Measurements from ENCODE around the gene PKIG. TPM values are rescaled to one million over a fixed set of nuclear protein-coding genes. Genes with fewer than 3 reads are reported as not detected.

PKIG gene
- total RNA-seq, 1 experiment from 2014 or later = 66.3 TPM

GRCh38 chr20:44630297-44630696, 47.9 kb downstream of the PKIG start:
- intact Hi-C loops (cut with micrococcal nuclease; ENCODE audit: unreplicated experiment) = no loop called here
- DNase-seq (ENCODE audit: low read depth, low spot score) = no peak

GRCh38 chr20:44632103-44632752, 49.8 kb downstream of the PKIG start:
- H3K4me1 ChIP-seq (ENCODE audit: control insufficient read depth, insufficient read depth, low read length) = no peaks in the 10 kb centered on the region
- in situ Hi-C loops (cut with HindIII; ENCODE audit: low pct_unique_long_range_greater_than_20kb, low sequenced_read_pairs) = no loop called here
- ChIA-PET POLR2A (interaction anchor here (0.7 kb wide), 1 partner anchor 138 kb away, joined by 3 read pairs; no protein-coding TSS in a partner anchor), CTCF (no interaction called here)
- TF ChIP-seq REST (IDR thresholded peaks at IDR 0.05; ENCODE audit: insufficient read depth in 1 of 2, low read depth in 2 of 2, low read length in 1 of 2) = no peak
- TF ChIP-seq SIN3A (IDR thresholded peaks at IDR 0.05; ENCODE audit: borderline replicate concordance, insufficient read depth, low read depth, low read length) = no peak
- TF ChIP-seq CTCF (IDR thresholded peaks at IDR 0.05) = no peak
- TF ChIP-seq TCF7L2 (IDR thresholded peaks at IDR 0.05; ENCODE audit: low read depth, low read length) = no peak
- TF ChIP-seq POLR2AphosphoS5 (IDR thresholded peaks at IDR 0.05; ENCODE audit: low read depth, low read length) = no peak
- intact Hi-C loops (cut with micrococcal nuclease; ENCODE audit: unreplicated experiment) = no loop called here
- no peak for DNase-seq (ENCODE audit: low read depth, low spot score)
- no peaks in the 10 kb centered on the region for H3K27me3 ChIP-seq (ENCODE audit: control insufficient read depth, insufficient read depth, low read length)
- ATAC-seq = no peak
- peaks cover 2% of the 10 kb centered on the region; the same call in 1 of the 2 replicates for H3K36me3 ChIP-seq (ENCODE audit: control insufficient read depth, insufficient read depth, low read length)
- no peak overlapping the region for H3K4me3 ChIP-seq (ENCODE audit: low read depth in 2 of 2, low read length in 2 of 2)
- BruUV-seq (replicated peaks) = no TSS peak
- no peak overlapping the region for H3K27ac ChIP-seq (ENCODE audit: low read length)
- no peaks in the 10 kb centered on the region for H3K9me3 ChIP-seq (ENCODE audit: control insufficient read depth, insufficient read depth, low read depth, low read length)

More at GRCh38 chr20:44630297-44630696, 47.9 kb downstream of the PKIG start:
- no peak for ATAC-seq
- POLR2A ChIA-PET = no interaction called here
- CTCF ChIA-PET = no interaction called here
- H3K9me3 ChIP-seq (ENCODE audit: control insufficient read depth, insufficient read depth, low read depth, low read length) = no peaks in the 10 kb centered on the region
- TF ChIP-seq SIN3A (IDR thresholded peaks at IDR 0.05; ENCODE audit: borderline replicate concordance, insufficient read depth, low read depth, low read length) (no peak), REST (IDR thresholded peaks at IDR 0.05; ENCODE audit: insufficient read depth in 1 of 2, low read depth in 2 of 2, low read length in 1 of 2) (no peak), CTCF (IDR thresholded peaks at IDR 0.05) (no peak), POLR2AphosphoS5 (IDR thresholded peaks at IDR 0.05; ENCODE audit: low read depth, low read length) (no peak), TCF7L2 (IDR thresholded peaks at IDR 0.05; ENCODE audit: low read depth, low read length) (no peak)
- peaks cover 2% of the 10 kb centered on the region; the same call in 1 of the 2 replicates for H3K36me3 ChIP-seq (ENCODE audit: control insufficient read depth, insufficient read depth, low read length)
- no peaks in the 10 kb centered on the region for H3K27me3 ChIP-seq (ENCODE audit: control insufficient read depth, insufficient read depth, low read length)
- no peak overlapping the region for H3K4me3 ChIP-seq (ENCODE audit: low read depth in 2 of 2, low read length in 2 of 2)
- in situ Hi-C loops (cut with HindIII; ENCODE audit: low pct_unique_long_range_greater_than_20kb, low sequenced_read_pairs) = no loop called here
- H3K27ac ChIP-seq (ENCODE audit: low read length) = no peak overlapping the region
- H3K4me1 ChIP-seq (ENCODE audit: control insufficient read depth, insufficient read depth, low read length) = no peaks in the 10 kb centered on the region
- BruUV-seq (replicated peaks) = no TSS peak

All from Panc1 (cell line).